Stimulated activated CD4-positive, alpha-beta T cell treated with anti-CD3 and anti-CD28 coated beads, Interleukin-15, amount 100 ng/mL, for 48 hours (primary cell): Measurements from ENCODE around the gene HMBS.
"Not testable (repeated sequence)": the region's sequence is repeated elsewhere in the genome, so short reads cannot be mapped to it uniquely, and the experiment has no call there.

ENCODE experiments used
- DNase-seq, 2 donors: peaks; one replicate each; pipeline ENCODE4 v3.0.0-alpha.2; 2020; ENCODE audit warnings: low read depth in 2 of 2

The HMBS gene

DNA sequence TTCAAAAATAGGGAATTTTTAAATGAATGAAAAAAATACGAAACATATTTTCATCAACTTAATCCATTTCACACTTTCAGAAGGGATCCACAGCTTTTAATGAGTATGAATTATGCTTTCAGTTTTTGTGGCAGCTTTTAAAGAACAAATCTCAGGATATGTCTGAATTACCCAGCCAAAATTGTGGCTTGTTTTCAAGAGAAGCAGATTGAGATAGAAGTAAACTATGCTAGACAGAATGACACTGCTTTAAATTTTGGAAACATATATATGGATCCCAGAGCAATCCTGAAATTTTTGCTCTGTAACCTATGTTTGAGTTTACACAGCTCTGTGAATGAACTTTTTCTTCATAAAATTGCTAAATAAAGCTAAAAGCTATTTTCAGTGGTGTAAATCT lies 34.3 kb downstream of the HMBS start:
- no peak for DNase-seq

DNA sequence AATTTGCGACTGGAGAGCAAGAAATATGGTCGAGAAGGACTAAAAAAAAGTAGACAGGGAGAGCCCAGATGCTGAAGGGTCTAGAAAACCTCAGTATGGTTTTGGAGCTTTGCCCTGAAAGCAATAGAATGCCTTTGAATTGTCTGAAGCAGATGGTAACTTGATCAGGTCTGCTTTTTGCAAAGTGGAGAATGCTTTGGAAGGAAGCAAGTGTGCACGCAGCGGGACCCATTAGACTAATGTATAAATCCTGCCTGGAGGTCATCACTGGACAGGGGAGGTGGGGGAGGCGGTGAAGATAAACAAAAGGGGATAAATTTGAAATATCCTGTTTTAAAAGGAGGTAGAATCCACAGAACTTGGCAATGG lies 35.9 kb downstream of the HMBS start:
- no peak for DNase-seq

- peak; percentile 99 to 100 for DNase-seq
Measured at GRCh38 chr11:119121008-119121810, 36.5 kb downstream of the HMBS start, which contains the start of gene HINFP. TSS of gene HINFP (plus strand) at chr11:119121580. CDS start at chr11:119126945, 5,365 bp downstream.

DNA sequence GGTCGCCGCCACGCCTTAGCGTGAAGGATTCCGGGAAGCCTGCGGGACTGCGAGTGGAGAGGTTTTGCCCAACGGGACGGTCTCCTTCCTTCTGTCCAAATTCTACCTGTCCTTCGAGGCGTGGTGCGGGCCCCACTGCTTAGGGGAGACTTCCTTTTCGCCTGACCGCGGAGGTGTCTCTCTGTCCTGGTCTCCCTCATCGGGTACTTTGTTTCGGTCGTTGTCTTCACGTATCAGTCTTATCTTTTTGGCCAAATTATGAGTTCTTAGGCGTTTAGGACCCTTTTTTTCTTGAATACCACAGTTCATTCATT lies 37.1 kb downstream of the HMBS start:
- no peak for DNase-seq

- DNase-seq = no peak
Measured at GRCh38 chr11:119125821-119126220, 41.1 kb downstream of the HMBS start.

- no peak for DNase-seq
Measured at GRCh38 chr11:119126675-119127268, 42.1 kb downstream of the HMBS start.

GRCh38 chr11:119130662-119131061 lies 46.0 kb downstream of the HMBS start:
- DNase-seq = no peak

DNA sequence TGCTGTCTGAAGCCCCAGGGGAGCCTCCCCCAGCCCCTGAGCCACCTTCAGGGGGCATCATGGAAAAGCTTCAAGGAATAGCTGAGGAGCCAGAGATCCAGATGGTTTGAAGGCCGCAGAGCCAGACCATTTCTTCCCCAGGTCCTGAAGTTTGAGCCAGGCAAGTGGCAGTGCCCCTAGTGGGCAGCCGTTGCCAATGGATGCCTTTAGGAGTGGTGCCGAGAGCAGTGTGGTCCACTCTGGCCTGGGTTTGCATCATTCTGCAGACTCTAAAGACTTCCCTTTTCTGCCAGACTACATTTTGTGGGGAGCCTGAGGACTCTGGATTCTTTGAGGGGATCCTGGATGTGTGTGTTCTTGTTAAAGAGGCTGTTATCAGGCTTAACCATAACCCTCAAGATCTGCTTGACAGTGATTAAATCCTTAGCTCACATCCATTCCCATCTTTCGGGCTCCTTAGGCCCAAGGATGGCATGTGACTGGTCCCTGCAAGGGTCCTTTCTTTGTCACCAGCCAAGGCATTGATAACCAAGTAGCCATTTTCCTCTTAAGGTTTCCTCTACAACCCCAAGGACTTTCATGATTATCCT lies 49.8 kb downstream of the HMBS start:
- no peak for DNase-seq

GRCh38 chr11:119139276-119139675 lies 54.6 kb downstream of the HMBS start:
- not testable (repeated sequence) for DNase-seq
